Neutrophil (primary cell): Measurements from ENCODE around the gene FBXO22.
"Not testable (repeated sequence)": the region's sequence is repeated elsewhere in the genome, so short reads cannot be mapped to it uniquely, and the experiment has no call there.

Experiments used
- H3K27ac ChIP-seq: fragments of 200-600 bp; sonication (generic); 2 replicates; pipeline ENCODE4 v1.5.1; 2016; ENCODE audit warnings: mild to moderate bottlenecking, moderate library complexity
- H3K27me3 ChIP-seq: fragments of 200-600 bp; sonication (generic); 2 replicates; pipeline ENCODE4 v1.6.0; 2016; ENCODE audit warnings: mild to moderate bottlenecking
- H3K36me3 ChIP-seq: fragments of 200-600 bp; sonication (generic); 2 replicates; pipeline ENCODE4 v1.5.1; 2017
- H3K4me1 ChIP-seq, 2 experiments: fragments of 200-600 bp in 1 of 2; sonication (generic) in 1 of 2; 1 replicate in 1 of 2; 2 replicates in 1 of 2; pipeline versions ENCODE4 v1.5.1 to v1.6.1; 2013 to 2016; ENCODE audit warnings: low read depth in 1 of 2, low read length in 1 of 2, mild to moderate bottlenecking in 1 of 2, moderate library complexity in 1 of 2; ENCODE audit not compliant: control insufficient read depth in 1 of 2, insufficient read depth in 1 of 2
- H3K4me3 ChIP-seq, 2 experiments: fragments of 200-600 bp in 1 of 2; sonication (generic) in 1 of 2; 1 replicate in 1 of 2; 2 replicates in 1 of 2; pipeline ENCODE4 v1.5.1; 2013 to 2016; ENCODE audit warnings: low read depth in 1 of 2, low read length in 1 of 2, mild to moderate bottlenecking in 1 of 2, moderate library complexity in 1 of 2
- H3K9me3 ChIP-seq: fragments of 200-600 bp; sonication (generic); 2 replicates; pipeline ENCODE4 v1.5.1; 2016
- CTCF ChIP-seq: fragments of 200-600 bp; sonication (generic); IDR thresholded peaks from 2 replicates; pipeline ENCODE4 v1.5.1; 2016; ENCODE audit warnings: antibody characterized with exemption

FBXO22 gene

GRCh38 chr15:75955720-75956119 lies 52.0 kb downstream of the FBXO22 start:
- Histone ChIP-seq H3K36me3 (no peaks in the 10 kb centered on the region), H3K4me3 (no peak overlapping the region), H3K4me1 (no peaks in the 10 kb centered on the region), H3K27me3 (no peaks in the 10 kb centered on the region), H3K9me3 (no peaks in the 10 kb centered on the region), H3K27ac (no peak overlapping the region)
- TF ChIP-seq CTCF = no peak

- H3K27me3 ChIP-seq = no peaks in the 10 kb centered on the region
- H3K4me3 ChIP-seq = no peak overlapping the region
- H3K36me3 ChIP-seq = no peaks in the 10 kb centered on the region
- H3K27ac ChIP-seq = no peak overlapping the region
- TF ChIP-seq CTCF = no peak
- no peaks in the 10 kb centered on the region for H3K9me3 ChIP-seq
- no peaks in the 10 kb centered on the region for H3K4me1 ChIP-seq
Measured at GRCh38 chr15:75961331-75961730, 57.7 kb downstream of the FBXO22 start.

GRCh38 chr15:75966073-75966472 lies 62.4 kb downstream of the FBXO22 start:
- TF ChIP-seq CTCF = no peak
- H3K9me3 ChIP-seq = no peaks in the 10 kb centered on the region
- no peak overlapping the region for H3K4me3 ChIP-seq
- H3K4me1 ChIP-seq = no peaks in the 10 kb centered on the region
- no peak overlapping the region for H3K27ac ChIP-seq
- no peaks in the 10 kb centered on the region for H3K27me3 ChIP-seq
- no peaks in the 10 kb centered on the region for H3K36me3 ChIP-seq

- not testable (repeated sequence) for H3K9me3 ChIP-seq, H3K36me3 ChIP-seq, H3K27ac ChIP-seq, H3K27me3 ChIP-seq, H3K4me3 ChIP-seq, H3K4me1 ChIP-seq
Measured at GRCh38 chr15:75976766-75977165, 73.1 kb downstream of the FBXO22 start.

GRCh38 chr15:75981149-75981815 lies 77.6 kb downstream of the FBXO22 start:
- no peaks in the 10 kb centered on the region for H3K4me1 ChIP-seq
- H3K27me3 ChIP-seq = no peaks in the 10 kb centered on the region
- no peak overlapping the region for H3K27ac ChIP-seq
- H3K36me3 ChIP-seq = no peaks in the 10 kb centered on the region
- TF ChIP-seq CTCF = no peak
- no peak overlapping the region for H3K4me3 ChIP-seq
- no peaks in the 10 kb centered on the region for H3K9me3 ChIP-seq

GRCh38 chr15:75982468-75982867 lies 78.8 kb downstream of the FBXO22 start:
- H3K4me1 ChIP-seq = no peaks in the 10 kb centered on the region
- H3K9me3 ChIP-seq = no peaks in the 10 kb centered on the region
- TF ChIP-seq CTCF = no peak
- no peak overlapping the region for H3K27ac ChIP-seq
- no peak overlapping the region for H3K4me3 ChIP-seq
- no peaks in the 10 kb centered on the region for H3K36me3 ChIP-seq
- no peaks in the 10 kb centered on the region for H3K27me3 ChIP-seq

GRCh38 chr15:75984706-75985105 lies 81.0 kb downstream of the FBXO22 start:
- H3K27me3 ChIP-seq, H3K27ac ChIP-seq, H3K36me3 ChIP-seq, H3K4me3 ChIP-seq, H3K9me3 ChIP-seq, H3K4me1 ChIP-seq: not testable (repeated sequence)
